OCI-LY3 (cell line): ENCODE results near the gene CGREF1.

Experiments
- CTCF ChIP-seq: fragments of 200-600, 300-600 bp; sonication (generic); IDR thresholded peaks from 2 replicates; pipeline ENCODE4 v1.5.1; 2014; ENCODE audit warnings: antibody characterized with exemption, low read length, low read depth
- EZH2phosphoT487 ChIP-seq: fragments of 200-600 bp; shearing (Covaris generic); IDR thresholded peaks from 2 replicates; pipeline ENCODE4 v1.6.1; 2018; ENCODE audit warnings: antibody characterized with exemption, mixed run types, low read depth

- TF ChIP-seq EZH2phosphoT487 (no peak), CTCF (no peak)
These were observed 33.3 kb upstream of the CGREF1 start for GRCh38 chr2:27152102-27152795.
